SJCRH30 (cell line): ENCODE results near the gene OXNAD1. TPM values are rescaled to one million over a fixed set of nuclear protein-coding genes. Genes with fewer than 3 reads are reported as not detected.
A peak's percentile ranks its signal among the peaks of the same experiment; 100 is the strongest.

Source experiments
- DNase-seq, 2 experiments: peaks; one replicate each; pipeline ENCODE4 v3.0.0-alpha.2; 2015 to 2020
- H3K27ac ChIP-seq: fragments of 250-450 bp; sonication (Bioruptor Pico); 2 replicates; pipeline ENCODE4 v1.5.1; 2020; ENCODE audit warnings: mild to moderate bottlenecking, moderate library complexity
- H3K27me3 ChIP-seq: fragments of 250-450 bp; sonication (Bioruptor Pico); 2 replicates; pipeline ENCODE4 v1.5.1; 2020; ENCODE audit warnings: mild to moderate bottlenecking, moderate library complexity
- H3K36me3 ChIP-seq: fragments of 250-450 bp; sonication (Bioruptor Pico); 2 replicates; pipeline ENCODE4 v1.5.1; 2020; ENCODE audit warnings: mild to moderate bottlenecking, moderate library complexity
- H3K4me1 ChIP-seq: fragments of 250-450 bp; sonication (Bioruptor Pico); 2 replicates; pipeline ENCODE4 v1.5.1; 2020; ENCODE audit warnings: mild to moderate bottlenecking, moderate library complexity
- H3K4me3 ChIP-seq: fragments of 250-450 bp; sonication (Bioruptor Pico); 2 replicates; pipeline ENCODE4 v1.5.1; 2020; ENCODE audit warnings: mild to moderate bottlenecking, moderate library complexity
- H3K9me3 ChIP-seq: fragments of 250-450 bp; sonication (Bioruptor Pico); replicated peaks from 2 replicates; pipeline ENCODE4 v1.5.1; 2020; ENCODE audit warnings: mild to moderate bottlenecking, moderate library complexity
- total RNA-seq: library from RNA; depleted of rRNA; stranded (reverse); fragments of >200 nt; shearing (Covaris generic); gene quantifications from 2 replicates; pipeline ENCODE4 v1.2.3, GENCODE V29; 2014; rRNA removed

OXNAD1 gene
- total RNA-seq: 14.7 and 18.1 TPM in 2 replicates

- Histone ChIP-seq H3K36me3 (0 out of 2 replicates have a peak, but pooled peaks cover 2% of the 10 kb centered on the region), H3K4me1 (no peaks in the 10 kb centered on the region), H3K27me3 (no peaks in the 10 kb centered on the region), H3K9me3 (no peaks in the 10 kb centered on the region), H3K4me3 (peak within 1 kb of the TSS; percentile 79), H3K27ac (peak within 1 kb of the TSS; percentile 55)
- DNase-seq: peak; percentile 98 to 99
These were observed at the start of gene OXNAD1, which contains the start of gene DPH3 for GRCh38 chr3:16264708-16265454. Gene OXNAD1, plus strand, starts transcription at chr3:16265212. Its CDS starts 5,741 bp downstream, at chr3:16270953. Gene DPH3, minus strand, starts transcription at chr3:16264943. Its CDS starts 67 bp downstream, at chr3:16264876.

- no peak for DNase-seq
- no peaks in the 10 kb centered on the region for H3K36me3 ChIP-seq
- H3K4me3 ChIP-seq: no peak overlapping the region
- H3K9me3 ChIP-seq: no peaks in the 10 kb centered on the region
- no peak overlapping the region for H3K27ac ChIP-seq
- H3K27me3 ChIP-seq: no peaks in the 10 kb centered on the region
- no peaks in the 10 kb centered on the region for H3K4me1 ChIP-seq
These were observed 48.6 kb upstream of the OXNAD1 start for GRCh38 chr3:16216373-16216935.

GRCh38 chr3:16219777-16220176 lies 45.2 kb upstream of the OXNAD1 start:
- Histone ChIP-seq H3K4me3 (no peak overlapping the region), H3K36me3 (no peaks in the 10 kb centered on the region), H3K4me1 (no peaks in the 10 kb centered on the region), H3K27me3 (no peaks in the 10 kb centered on the region), H3K9me3 (no peaks in the 10 kb centered on the region), H3K27ac (no peak overlapping the region)
- no peak for DNase-seq

- no peaks in the 10 kb centered on the region for H3K4me1 ChIP-seq
- H3K9me3 ChIP-seq: no peaks in the 10 kb centered on the region
- H3K36me3 ChIP-seq: no peaks in the 10 kb centered on the region
- no peak overlapping the region for H3K4me3 ChIP-seq
- H3K27me3 ChIP-seq: no peaks in the 10 kb centered on the region
- no peak overlapping the region for H3K27ac ChIP-seq
- DNase-seq: no peak
These were observed 43.0 kb upstream of the OXNAD1 start for GRCh38 chr3:16221990-16222389.

- H3K27ac ChIP-seq: no peak overlapping the region
- H3K36me3 ChIP-seq: no peaks in the 10 kb centered on the region
- no peak for DNase-seq
- H3K4me3 ChIP-seq: no peak overlapping the region
- H3K4me1 ChIP-seq: no peaks in the 10 kb centered on the region
- H3K9me3 ChIP-seq: no peaks in the 10 kb centered on the region
- no peaks in the 10 kb centered on the region for H3K27me3 ChIP-seq
These were observed 42.5 kb upstream of the OXNAD1 start for GRCh38 chr3:16222547-16222946.

- no peak for DNase-seq
- Histone ChIP-seq H3K27ac (no peak overlapping the region), H3K36me3 (no peaks in the 10 kb centered on the region), H3K27me3 (no peaks in the 10 kb centered on the region), H3K4me3 (no peak overlapping the region), H3K9me3 (no peaks in the 10 kb centered on the region), H3K4me1 (no peaks in the 10 kb centered on the region)
These were observed 40.7 kb upstream of the OXNAD1 start for GRCh38 chr3:16224325-16224724.

GRCh38 chr3:16227566-16227965 lies 37.4 kb upstream of the OXNAD1 start:
- H3K36me3 ChIP-seq: no peaks in the 10 kb centered on the region

GRCh38 chr3:16229681-16230080 lies 35.3 kb upstream of the OXNAD1 start:
- Histone ChIP-seq H3K27me3 (no peaks in the 10 kb centered on the region), H3K9me3 (no peaks in the 10 kb centered on the region), H3K36me3 (no peaks in the 10 kb centered on the region), H3K4me1 (no peaks in the 10 kb centered on the region), H3K27ac (no peak overlapping the region), H3K4me3 (no peak overlapping the region)
- no peak for DNase-seq

More at GRCh38 chr3:16227566-16227965, 37.4 kb upstream of the OXNAD1 start:
- no peaks in the 10 kb centered on the region for H3K4me1 ChIP-seq
- no peak overlapping the region for H3K4me3 ChIP-seq
- DNase-seq: no peak
- H3K27me3 ChIP-seq: no peaks in the 10 kb centered on the region
- no peak overlapping the region for H3K27ac ChIP-seq
- H3K9me3 ChIP-seq: no peaks in the 10 kb centered on the region

GRCh38 chr3:16231983-16232382 lies 33.0 kb upstream of the OXNAD1 start:
- no peak for DNase-seq
- H3K27me3 ChIP-seq: no peaks in the 10 kb centered on the region
- no peaks in the 10 kb centered on the region for H3K4me1 ChIP-seq
- no peak overlapping the region for H3K4me3 ChIP-seq
- H3K36me3 ChIP-seq: no peaks in the 10 kb centered on the region
- H3K9me3 ChIP-seq: no peaks in the 10 kb centered on the region
- H3K27ac ChIP-seq: no peak overlapping the region

- Histone ChIP-seq H3K36me3 (no peaks in the 10 kb centered on the region), H3K9me3 (no peaks in the 10 kb centered on the region), H3K4me3 (no peak overlapping the region), H3K27me3 (no peaks in the 10 kb centered on the region), H3K27ac (no peak overlapping the region), H3K4me1 (no peaks in the 10 kb centered on the region)
- no peak for DNase-seq
These were observed 31.2 kb upstream of the OXNAD1 start for GRCh38 chr3:16233806-16234205.

GRCh38 chr3:16234281-16234680 lies 30.7 kb upstream of the OXNAD1 start:
- Histone ChIP-seq H3K27me3 (no peaks in the 10 kb centered on the region), H3K4me3 (no peak overlapping the region), H3K4me1 (no peaks in the 10 kb centered on the region), H3K27ac (no peak overlapping the region), H3K9me3 (no peaks in the 10 kb centered on the region), H3K36me3 (no peaks in the 10 kb centered on the region)
- no peak for DNase-seq

GRCh38 chr3:16236030-16236639 lies 28.9 kb upstream of the OXNAD1 start:
- no peaks in the 10 kb centered on the region for H3K27me3 ChIP-seq
- no peaks in the 10 kb centered on the region for H3K9me3 ChIP-seq
- no peak overlapping the region for H3K27ac ChIP-seq
- no peaks in the 10 kb centered on the region for H3K4me1 ChIP-seq
- no peaks in the 10 kb centered on the region for H3K36me3 ChIP-seq
- no peak overlapping the region for H3K4me3 ChIP-seq
- no peak for DNase-seq

- Histone ChIP-seq H3K27ac (no peak overlapping the region), H3K4me1 (no peaks in the 10 kb centered on the region), H3K36me3 (no peaks in the 10 kb centered on the region), H3K4me3 (no peak overlapping the region), H3K27me3 (no peaks in the 10 kb centered on the region), H3K9me3 (no peaks in the 10 kb centered on the region)
- no peak for DNase-seq
These were observed 28.1 kb upstream of the OXNAD1 start for GRCh38 chr3:16236856-16237393.

GRCh38 chr3:16239086-16239770 lies 25.8 kb upstream of the OXNAD1 start:
- DNase-seq: no peak
- no peak overlapping the region for H3K4me3 ChIP-seq
- H3K36me3 ChIP-seq: no peaks in the 10 kb centered on the region
- H3K4me1 ChIP-seq: no peaks in the 10 kb centered on the region
- no peaks in the 10 kb centered on the region for H3K9me3 ChIP-seq
- H3K27ac ChIP-seq: no peak overlapping the region
- H3K27me3 ChIP-seq: no peaks in the 10 kb centered on the region

GRCh38 chr3:16239780-16240179 lies 25.2 kb upstream of the OXNAD1 start:
- H3K27ac ChIP-seq: no peak overlapping the region
- DNase-seq: no peak
- no peaks in the 10 kb centered on the region for H3K9me3 ChIP-seq
- H3K4me1 ChIP-seq: no peaks in the 10 kb centered on the region
- no peaks in the 10 kb centered on the region for H3K27me3 ChIP-seq
- no peak overlapping the region for H3K4me3 ChIP-seq
- H3K36me3 ChIP-seq: no peaks in the 10 kb centered on the region
